Measurements from ENCODE around the gene PLK3.
"Not testable (repeated sequence)": the region's sequence is repeated elsewhere in the genome, so short reads cannot be mapped to it uniquely, and the experiment has no call there.

DNA sequence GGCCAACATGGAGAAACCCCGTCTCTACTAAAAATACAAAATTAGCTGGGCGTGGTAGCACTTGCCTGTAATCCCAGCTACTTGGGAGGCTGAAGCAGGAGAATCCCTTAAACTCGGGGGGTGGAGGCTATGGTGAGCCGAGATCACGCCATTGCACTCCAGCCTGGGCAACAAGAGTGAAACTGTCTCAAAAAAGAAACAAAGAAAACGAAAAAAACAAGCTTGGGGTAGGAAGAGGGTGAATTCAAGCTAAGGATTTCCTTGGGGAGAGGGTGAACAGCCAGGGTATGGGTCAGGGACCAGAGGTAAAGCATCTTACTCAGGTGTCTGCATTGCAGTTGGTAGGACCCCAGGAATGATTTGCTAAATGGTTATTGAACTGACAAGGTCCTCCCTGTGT is 33.8 kb upstream of the PLK3 start:
- TF ChIP-seq CTCF, POLR2A (IDR thresholded peaks at IDR 0.05): not testable (repeated sequence)
